ENCODE results near the gene ZFYVE28. TPM values are rescaled to one million over a fixed set of nuclear protein-coding genes. Genes with fewer than 3 reads are reported as not detected.

ZFYVE28 gene
- total and polyA plus RNA-seq, 2 donors (not counting 1 experiment from before 2014, with no cell fraction given), result 5.8 to 12.1 TPM

GRCh38 chr4:2288051-2288541, 130.3 kb downstream of the ZFYVE28 start:
- DNase-seq, result no peak
- H3K4me2 ChIP-seq (replicated peaks; ENCODE audit: low read depth, low read length, poor library complexity, severe bottlenecking), result no peak overlapping the region
- no peak overlapping the region for H3K27ac Mint-ChIP-seq
- H3K4me3 Mint-ChIP-seq, result no peak overlapping the region
- H3K79me2 ChIP-seq (ENCODE audit: control insufficient read depth, insufficient read depth, low read length), result no peaks in the 10 kb centered on the region
- no peak for ATAC-seq (ENCODE audit: low read depth)
- H4K20me1 ChIP-seq (ENCODE audit: control insufficient read depth, insufficient read depth, low read length, poor library complexity, severe bottlenecking), result no peaks in the 10 kb centered on the region
- H3K9me3 Mint-ChIP-seq (ENCODE audit: insufficient read depth), result no peaks in the 10 kb centered on the region
- H3K27me3 Mint-ChIP-seq, result no peaks in the 10 kb centered on the region
- TF ChIP-seq CTCF (IDR thresholded peaks at IDR 0.05) (no peak), EZH2 (IDR thresholded peaks at IDR 0.05; ENCODE audit: borderline replicate concordance, insufficient read depth, low read depth, low read length, poor library complexity, severe bottlenecking) (no peak)
- no peak overlapping the region for H3K27ac ChIP-seq (ENCODE audit: low read length in 2 of 2)
- intact Hi-C loops (cut with micrococcal nuclease), result no loop called here
- H3K27me3 ChIP-seq (replicated peaks in 1 of 4; ENCODE audit: control extremely low read depth in 1 of 4, control insufficient read depth in 3 of 4, insufficient read depth in 4 of 4, low read length in 3 of 4), result peaks cover 0 to 8% (median 3%) of the 10 kb centered on the region in 4 experiments
- H3K4me3 ChIP-seq (ENCODE audit: control extremely low read depth in 1 of 5, extremely low read depth in 1 of 5, insufficient read depth in 1 of 5, low read depth in 2 of 5, low read length in 4 of 5), result no peak overlapping the region
- CTCF ChIA-PET, result no interaction called here
- no peaks in the 10 kb centered on the region for H3K36me3 ChIP-seq (replicated peaks in 1 of 2; ENCODE audit: control extremely low read depth in 1 of 2, control insufficient read depth in 1 of 2, extremely low read depth in 1 of 2, insufficient read depth in 2 of 2, low read length in 1 of 2)
- peaks cover 18 to 20% of the 10 kb centered on the region in 2 donors for H3K4me1 ChIP-seq (ENCODE audit: control insufficient read depth in 2 of 2, insufficient read depth in 2 of 2, low read length in 2 of 2)
- H3K4me1 Mint-ChIP-seq, result peaks cover 23% of the 10 kb centered on the region
- no peak overlapping the region for H3K9ac ChIP-seq (ENCODE audit: low read length)
- 91% methylated on average over 10 of the region's 10 CpGs for WGBS (ENCODE audit: insufficient coverage)
- POLR2A ChIA-PET, result no interaction called here
- peaks cover 0 to 14% (median 0%) of the 10 kb centered on the region in 3 donors for H3K9me3 ChIP-seq (ENCODE audit: control extremely low read depth in 1 of 3, control insufficient read depth in 2 of 3, insufficient read depth in 1 of 3, low read length in 2 of 3)
- H2AFZ ChIP-seq (ENCODE audit: insufficient read depth, low read depth, low read length, poor library complexity, severe bottlenecking), result no peak overlapping the region

GRCh38 chr4:2287594-2287915, 130.9 kb downstream of the ZFYVE28 start:
- CTCF ChIA-PET, result no interaction called here
- Histone ChIP-seq H3K4me1 (ENCODE audit: control insufficient read depth in 2 of 2, insufficient read depth in 2 of 2, low read length in 2 of 2) (peaks cover 20 to 21% of the 10 kb centered on the region in 2 donors), H3K27me3 (replicated peaks in 1 of 4; ENCODE audit: control extremely low read depth in 1 of 4, control insufficient read depth in 3 of 4, insufficient read depth in 4 of 4, low read length in 3 of 4) (peaks cover 0 to 8% (median 3%) of the 10 kb centered on the region in 4 experiments), H2AFZ (ENCODE audit: insufficient read depth, low read depth, low read length, poor library complexity, severe bottlenecking) (no peak overlapping the region), H3K79me2 (ENCODE audit: control insufficient read depth, insufficient read depth, low read length) (no peaks in the 10 kb centered on the region), H3K36me3 (replicated peaks in 1 of 2; ENCODE audit: control extremely low read depth in 1 of 2, control insufficient read depth in 1 of 2, extremely low read depth in 1 of 2, insufficient read depth in 2 of 2, low read length in 1 of 2) (no peaks in the 10 kb centered on the region), H3K4me3 (ENCODE audit: control extremely low read depth in 1 of 5, extremely low read depth in 1 of 5, insufficient read depth in 1 of 5, low read depth in 2 of 5, low read length in 4 of 5) (no peak overlapping the region), H3K4me2 (replicated peaks; ENCODE audit: low read depth, low read length, poor library complexity, severe bottlenecking) (no peak overlapping the region), H3K9ac (ENCODE audit: low read length) (no peak overlapping the region), H3K27ac (ENCODE audit: low read length in 2 of 2) (no peak overlapping the region), H3K9me3 (ENCODE audit: control extremely low read depth in 1 of 3, control insufficient read depth in 2 of 3, insufficient read depth in 1 of 3, low read length in 2 of 3) (peaks cover 0 to 14% (median 0%) of the 10 kb centered on the region in 3 donors), H4K20me1 (ENCODE audit: control insufficient read depth, insufficient read depth, low read length, poor library complexity, severe bottlenecking) (no peaks in the 10 kb centered on the region)
- DNase-seq, result no peak
- intact Hi-C loops (cut with micrococcal nuclease), result no loop called here
- no peak for ATAC-seq (ENCODE audit: low read depth)
- TF ChIP-seq CTCF (IDR thresholded peaks at IDR 0.05) (no peak), EZH2 (IDR thresholded peaks at IDR 0.05; ENCODE audit: borderline replicate concordance, insufficient read depth, low read depth, low read length, poor library complexity, severe bottlenecking) (no peak)
- H3K4me1 Mint-ChIP-seq, result peaks cover 24% of the 10 kb centered on the region
- WGBS (ENCODE audit: insufficient coverage), result 87% methylated on average over 6 of the region's 9 CpGs
- H3K4me3 Mint-ChIP-seq, result no peak overlapping the region
- no peaks in the 10 kb centered on the region for H3K27me3 Mint-ChIP-seq
- H3K9me3 Mint-ChIP-seq (ENCODE audit: insufficient read depth), result no peaks in the 10 kb centered on the region
- no peak overlapping the region for H3K27ac Mint-ChIP-seq
- POLR2A ChIA-PET, result no interaction called here

Data from B cell (primary cell).